H9 (cell line): ENCODE measurements around the gene TIAM1. TPM values are rescaled to one million over a fixed set of nuclear protein-coding genes. Genes with fewer than 3 reads are reported as not detected.

Source experiments
- DNase-seq: peaks from one replicate; pipeline ENCODE4 v3.0.0-alpha.2; 2017
- H2AFZ ChIP-seq: one replicate; pipeline ENCODE4 v1.6.1; 2013; ENCODE audit warnings: mild to moderate bottlenecking, low read length, control low read depth, moderate library complexity
- H2AK5ac ChIP-seq: 2 replicates; pipeline ENCODE4 v1.6.1; 2013; ENCODE audit warnings: low read length, control low read depth, mixed read lengths; ENCODE audit not compliant: insufficient read length
- H2BK120ac ChIP-seq: one replicate; pipeline ENCODE4 v1.6.1; 2013; ENCODE audit warnings: low read depth, mild to moderate bottlenecking, low read length, control low read depth, inconsistent platforms; ENCODE audit not compliant: poor library complexity, severe bottlenecking
- H2BK12ac ChIP-seq: 2 replicates; pipeline ENCODE4 v1.6.1; 2013; ENCODE audit warnings: low read length, control low read depth, mixed read lengths, low read depth; ENCODE audit not compliant: insufficient read length
- H2BK15ac ChIP-seq: 2 replicates; pipeline ENCODE4 v1.6.1; 2013; ENCODE audit warnings: low read depth, low read length, control low read depth
- H2BK20ac ChIP-seq: one replicate; pipeline ENCODE4 v1.6.1; 2013; ENCODE audit warnings: low read depth, mild to moderate bottlenecking, low read length, control low read depth, inconsistent platforms; ENCODE audit not compliant: poor library complexity, severe bottlenecking
- H2BK5ac ChIP-seq: 2 replicates; pipeline ENCODE4 v1.6.1; 2013; ENCODE audit warnings: low read length, control low read depth, mixed read lengths; ENCODE audit not compliant: insufficient read length
- H3K14ac ChIP-seq: 2 replicates; pipeline ENCODE4 v1.6.1; 2013; ENCODE audit warnings: low read length, control low read depth; ENCODE audit not compliant: insufficient read depth
- H3K18ac ChIP-seq: 2 replicates; pipeline ENCODE4 v1.6.1; 2013; ENCODE audit warnings: low read depth, mild to moderate bottlenecking, mixed read lengths, low read length, control low read depth; ENCODE audit not compliant: insufficient read length
- H3K23ac ChIP-seq: 2 replicates; pipeline ENCODE4 v1.6.1; 2013; ENCODE audit warnings: low read length, control low read depth, mixed read lengths, low read depth; ENCODE audit not compliant: insufficient read length
- H3K23me2 ChIP-seq: 2 replicates; pipeline ENCODE4 v1.6.1; 2013; ENCODE audit warnings: low read depth, mild to moderate bottlenecking, mixed read lengths, low read length, control low read depth; ENCODE audit not compliant: insufficient read length, poor library complexity, severe bottlenecking
- H3K27ac ChIP-seq: 2 replicates; pipeline ENCODE4 v1.5.1; 2013; ENCODE audit warnings: low read length, control low read depth, mixed read lengths, low read depth; ENCODE audit not compliant: insufficient read length
- H3K27me3 ChIP-seq: 2 replicates; pipeline ENCODE4 v1.6.1; 2013; ENCODE audit warnings: low read length, control low read depth, inconsistent platforms; ENCODE audit not compliant: insufficient read depth
- H3K4ac ChIP-seq: 2 replicates; pipeline ENCODE4 v1.6.1; 2013; ENCODE audit warnings: low read depth, mild to moderate bottlenecking, control low read depth, inconsistent platforms, low read length, moderate library complexity
- H3K4me1 ChIP-seq: 2 replicates; pipeline ENCODE4 v1.6.1; 2013; ENCODE audit warnings: low read length, control low read depth, inconsistent platforms; ENCODE audit not compliant: insufficient read depth
- H3K4me2 ChIP-seq: 2 replicates; pipeline ENCODE4 v1.6.1; 2013; ENCODE audit warnings: low read length, control low read depth, mixed read lengths; ENCODE audit not compliant: insufficient read length, insufficient read depth
- H3K56ac ChIP-seq: 2 replicates; pipeline ENCODE4 v1.6.1; 2013; ENCODE audit warnings: low read depth, mild to moderate bottlenecking, mixed read lengths, low read length, control low read depth; ENCODE audit not compliant: insufficient read length
- H3K79me1 ChIP-seq: 2 replicates; pipeline ENCODE4 v1.6.1; 2013; ENCODE audit warnings: low read depth, mild to moderate bottlenecking, moderate library complexity, low read length, control low read depth, inconsistent platforms; ENCODE audit not compliant: insufficient read depth, poor library complexity, severe bottlenecking
- H3K79me2 ChIP-seq: 2 replicates; pipeline ENCODE4 v1.6.1; 2013; ENCODE audit warnings: low read length, control low read depth, inconsistent platforms; ENCODE audit not compliant: insufficient read depth
- H3K9ac ChIP-seq: 2 replicates; pipeline ENCODE4 v1.6.1; 2013; ENCODE audit warnings: low read length, control low read depth, mixed read lengths; ENCODE audit not compliant: insufficient read length; ENCODE audit errors: extremely low read depth
- H3K9me3 ChIP-seq: one replicate; pipeline ENCODE4 v1.6.1; 2013; ENCODE audit warnings: low read depth, low read length, inconsistent platforms; ENCODE audit not compliant: control insufficient read depth
- H3T11ph ChIP-seq: one replicate; pipeline ENCODE4 v1.6.1; 2013; ENCODE audit warnings: mild to moderate bottlenecking, low read length, control low read depth, inconsistent platforms
- H4K20me1 ChIP-seq: one replicate; pipeline ENCODE4 v1.6.1; 2013; ENCODE audit not compliant: control insufficient read depth, insufficient read length, insufficient read depth
- H4K5ac ChIP-seq: 2 replicates; pipeline ENCODE4 v1.6.1; 2013; ENCODE audit warnings: low read depth, mild to moderate bottlenecking, mixed read lengths, low read length, control low read depth; ENCODE audit not compliant: insufficient read length
- H4K8ac ChIP-seq: replicated peaks from 2 replicates; pipeline ENCODE4 v1.6.1; 2013; ENCODE audit warnings: low read length, control low read depth, mixed read lengths, low read depth; ENCODE audit not compliant: insufficient read length
- H4K91ac ChIP-seq: 2 replicates; pipeline ENCODE4 v1.6.1; 2013; ENCODE audit warnings: low read depth, mild to moderate bottlenecking, moderate library complexity, mixed read lengths, low read length, control low read depth; ENCODE audit not compliant: insufficient read length
- H3K27ac Mint-ChIP-seq, 3 experiments: 2 replicates in 2 of 3; 3 replicates in 1 of 3; pipeline ENCODE4 v1.8.0; 2020 to 2021; ENCODE audit warnings: mixed read lengths in 3 of 3, mild to moderate bottlenecking in 1 of 3, moderate library complexity in 1 of 3
- H3K27me3 Mint-ChIP-seq: 2 replicates; pipeline ENCODE4 v1.8.0; 2021; ENCODE audit warnings: low read depth, mild to moderate bottlenecking, moderate library complexity, mixed read lengths
- H3K36me3 Mint-ChIP-seq, 3 experiments: 2 replicates in 2 of 3; 3 replicates in 1 of 3; pipeline ENCODE4 v1.8.0; 2020 to 2021; ENCODE audit warnings: low read depth in 3 of 3, mixed read lengths in 3 of 3; ENCODE audit not compliant: insufficient read depth in 1 of 3
- H3K4me1 Mint-ChIP-seq, 2 experiments: 2 replicates each; pipeline ENCODE4 v1.8.0; 2020; ENCODE audit warnings: mixed read lengths in 2 of 2
- H3K4me3 Mint-ChIP-seq, 2 experiments: 2 replicates in 1 of 2; 3 replicates in 1 of 2; pipeline ENCODE4 v1.8.0; 2020 to 2021; ENCODE audit warnings: mild to moderate bottlenecking in 2 of 2, mixed read lengths in 2 of 2, moderate library complexity in 1 of 2
- H3K9me3 Mint-ChIP-seq, 2 experiments: 2 replicates in 1 of 2; 3 replicates in 1 of 2; pipeline ENCODE4 v1.8.0; 2020; ENCODE audit warnings: mild to moderate bottlenecking in 2 of 2, mixed read lengths in 2 of 2, moderate library complexity in 1 of 2
- WGBS: extraction: QIAGEN DNeasy Blood & Tissue Kit; methylation state at CpG from one replicate; pipeline ENCODE4 v1.1.7; 2013; ENCODE audit warnings: missing lambda C conversion rate, low lambda C conversion rate, mixed read lengths; ENCODE audit not compliant: insufficient read length; ENCODE audit errors: extremely low coverage; 5-methylcytosine and 5-hydroxymethylcytosine counted together
- total RNA-seq: library from RNA; stranded (reverse); gene quantifications from 2 replicates; pipeline ENCODE4 v1.2.1, GENCODE V29; 2021
- TF ChIP-seq, protein P1 (sequence below): fragments of 200-600 bp; sonication (generic); conservative IDR thresholded peaks from 3 replicates; pipeline ENCODE4 v1.8.0; 2021; ENCODE audit warnings: antibody characterized with exemption, mild to moderate bottlenecking

Gene TIAM1
- total RNA-seq, 1 experiment from 2014 or later: 23.1 TPM

GRCh38 chr21:31133243-31133830 is 210.7 kb downstream of the TIAM1 start:
- H2AK5ac ChIP-seq: no peak overlapping the region
- H3K14ac ChIP-seq: no peak overlapping the region
- H3K36me3 Mint-ChIP-seq: peaks cover 20 to 28% (median 24%) of the 10 kb centered on the region in 3 experiments
- H4K91ac ChIP-seq: no peak overlapping the region
- no CpG with 5 or more reads among the region's 7 CpGs for WGBS
- H3K27ac ChIP-seq: no peak overlapping the region
- H3K27ac Mint-ChIP-seq: no peak overlapping the region; a peak in 1 of 7 replicates
- H3K79me2 ChIP-seq: no peaks in the 10 kb centered on the region
- H3K4me1 Mint-ChIP-seq: peaks cover 7 to 14% of the 10 kb centered on the region in 2 experiments
- H3K4ac ChIP-seq: no peak overlapping the region
- H3K9me3 ChIP-seq: no peaks in the 10 kb centered on the region
- no peak overlapping the region for H2AFZ ChIP-seq
- no peak overlapping the region for H2BK20ac ChIP-seq
- no peak overlapping the region for H4K5ac ChIP-seq
- H3K23me2 ChIP-seq: no peaks in the 10 kb centered on the region
- H2BK120ac ChIP-seq: no peak overlapping the region
- no peaks in the 10 kb centered on the region for H3K9me3 Mint-ChIP-seq
- no peak overlapping the region for H3K18ac ChIP-seq
- no peak overlapping the region for H3T11ph ChIP-seq
- no peak overlapping the region for H3K56ac ChIP-seq
- no peak overlapping the region for H3K9ac ChIP-seq
- H3K23ac ChIP-seq: no peak overlapping the region
- H2BK5ac ChIP-seq: no peak overlapping the region
- H2BK12ac ChIP-seq: no peak overlapping the region
- TF ChIP-seq, protein P1, sequence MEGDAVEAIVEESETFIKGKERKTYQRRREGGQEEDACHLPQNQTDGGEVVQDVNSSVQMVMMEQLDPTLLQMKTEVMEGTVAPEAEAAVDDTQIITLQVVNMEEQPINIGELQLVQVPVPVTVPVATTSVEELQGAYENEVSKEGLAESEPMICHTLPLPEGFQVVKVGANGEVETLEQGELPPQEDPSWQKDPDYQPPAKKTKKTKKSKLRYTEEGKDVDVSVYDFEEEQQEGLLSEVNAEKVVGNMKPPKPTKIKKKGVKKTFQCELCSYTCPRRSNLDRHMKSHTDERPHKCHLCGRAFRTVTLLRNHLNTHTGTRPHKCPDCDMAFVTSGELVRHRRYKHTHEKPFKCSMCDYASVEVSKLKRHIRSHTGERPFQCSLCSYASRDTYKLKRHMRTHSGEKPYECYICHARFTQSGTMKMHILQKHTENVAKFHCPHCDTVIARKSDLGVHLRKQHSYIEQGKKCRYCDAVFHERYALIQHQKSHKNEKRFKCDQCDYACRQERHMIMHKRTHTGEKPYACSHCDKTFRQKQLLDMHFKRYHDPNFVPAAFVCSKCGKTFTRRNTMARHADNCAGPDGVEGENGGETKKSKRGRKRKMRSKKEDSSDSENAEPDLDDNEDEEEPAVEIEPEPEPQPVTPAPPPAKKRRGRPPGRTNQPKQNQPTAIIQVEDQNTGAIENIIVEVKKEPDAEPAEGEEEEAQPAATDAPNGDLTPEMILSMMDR: no peak
- no peaks in the 10 kb centered on the region for H3K4me1 ChIP-seq
- H3K79me1 ChIP-seq: no peaks in the 10 kb centered on the region
- H3K27me3 ChIP-seq: no peaks in the 10 kb centered on the region
- no peak overlapping the region for H3K4me2 ChIP-seq
- no peak overlapping the region for H4K8ac ChIP-seq
- no peaks in the 10 kb centered on the region for H4K20me1 ChIP-seq
- no peak overlapping the region for H3K4me3 Mint-ChIP-seq
- no peak overlapping the region for H2BK15ac ChIP-seq
- no peak for DNase-seq
- no peaks in the 10 kb centered on the region for H3K27me3 Mint-ChIP-seq
